Activated CD8-positive, alpha-beta memory T cell treated with anti-CD3 and anti-CD28 coated beads, Interleukin-2, amount 50 U/mL, for 24 hours (primary cell): Measurements from ENCODE around the gene NFKB2.
A peak's percentile ranks its signal among the peaks of the same experiment; 100 is the strongest.

Source experiments
- DNase-seq: peaks from one replicate; pipeline ENCODE4 v3.0.0-alpha.2; 2020; ENCODE audit errors: extremely low read depth

The NFKB2 gene

GRCh38 chr10:102408728-102409603, 13.5 kb downstream of the NFKB2 start:
- DNase-seq, result no peak

- no peak for DNase-seq
Observed at GRCh38 chr10:102409604-102410428, 14.3 kb downstream of the NFKB2 start.

GRCh38 chr10:102410429-102411073, 15.0 kb downstream of the NFKB2 start:
- no peak for DNase-seq

DNA sequence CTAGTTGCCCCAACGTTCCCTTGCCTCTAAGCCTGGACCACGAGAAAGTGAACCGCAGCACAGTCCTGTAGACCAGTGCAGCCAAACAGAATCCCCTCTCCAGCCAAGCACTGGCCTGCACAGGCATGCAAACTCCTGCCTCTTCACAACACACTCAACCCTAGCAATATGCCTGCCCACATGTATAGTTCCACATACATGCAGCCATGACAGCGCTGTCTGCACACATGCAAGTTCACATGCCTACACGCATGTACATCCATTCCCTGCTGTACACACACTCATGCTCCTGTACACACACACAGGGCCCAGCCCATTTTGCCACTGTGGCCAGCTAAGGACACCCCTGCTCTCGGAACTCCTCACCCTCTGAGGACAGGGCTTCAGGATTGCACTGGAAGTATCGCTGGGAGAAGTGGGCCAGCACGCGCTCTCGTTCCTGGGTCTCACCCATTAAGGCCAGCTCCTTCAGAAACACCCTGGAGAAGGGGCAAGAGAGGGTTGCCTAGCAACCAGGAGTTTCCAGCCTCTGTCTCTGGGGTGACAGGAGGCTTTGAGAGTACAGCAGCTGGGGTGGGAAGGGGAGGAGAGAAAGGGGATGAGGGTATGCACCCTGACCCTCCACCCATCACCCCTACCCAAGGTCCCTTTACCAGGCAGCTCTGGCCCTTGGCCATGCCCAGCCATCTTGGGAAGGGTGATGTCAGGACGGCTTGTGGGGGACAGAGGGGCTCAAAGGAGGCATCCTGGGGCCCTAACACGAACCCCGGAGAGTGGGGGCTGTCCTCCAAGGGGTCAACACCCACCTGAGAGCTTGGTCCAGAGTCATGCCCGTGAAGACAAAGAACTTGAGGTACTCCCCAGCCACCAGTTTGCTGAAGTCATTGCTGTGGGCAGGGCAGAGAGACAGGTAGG, 16.1 kb downstream of the NFKB2 start:
- DNase-seq, result no peak

GRCh38 chr10:102412293-102412692, 16.8 kb downstream of the NFKB2 start:
- no peak for DNase-seq

DNA sequence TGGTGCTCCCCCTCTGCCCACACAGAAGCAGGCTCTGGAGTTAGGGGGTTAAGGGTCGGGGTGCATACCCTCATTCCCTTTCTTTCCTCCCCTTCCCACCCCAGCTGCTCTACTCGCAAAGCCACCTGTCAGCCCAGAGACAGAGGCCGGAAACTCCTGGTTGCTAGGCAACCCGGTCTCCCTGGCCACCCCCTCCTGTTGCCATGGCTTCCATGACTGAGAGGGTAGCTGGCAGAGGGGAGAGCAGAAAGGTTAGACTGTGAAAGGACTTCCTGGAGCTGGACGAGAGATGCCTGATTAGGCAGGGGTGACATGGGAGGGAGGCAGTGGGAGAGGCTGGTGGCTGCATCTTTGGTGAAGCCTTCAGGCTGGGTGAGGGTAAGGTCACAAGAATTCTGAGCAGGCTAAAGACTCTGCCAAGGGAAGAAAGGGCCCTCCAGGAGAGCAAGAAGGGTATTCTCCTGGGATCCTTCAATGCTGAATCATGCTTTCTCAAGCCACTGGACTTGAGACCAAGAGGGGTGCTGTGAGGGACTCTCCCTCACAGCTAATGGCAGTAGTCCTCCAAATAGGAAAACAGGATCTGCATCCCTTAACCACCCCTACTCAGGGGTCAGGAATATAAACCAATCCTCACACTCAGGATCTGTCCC, 17.7 kb downstream of the NFKB2 start:
- no peak for DNase-seq

GRCh38 chr10:102413806-102414561, 18.5 kb downstream of the NFKB2 start:
- DNase-seq, result no peak

GRCh38 chr10:102414749-102415148, 19.2 kb downstream of the NFKB2 start:
- no peak for DNase-seq

DNA sequence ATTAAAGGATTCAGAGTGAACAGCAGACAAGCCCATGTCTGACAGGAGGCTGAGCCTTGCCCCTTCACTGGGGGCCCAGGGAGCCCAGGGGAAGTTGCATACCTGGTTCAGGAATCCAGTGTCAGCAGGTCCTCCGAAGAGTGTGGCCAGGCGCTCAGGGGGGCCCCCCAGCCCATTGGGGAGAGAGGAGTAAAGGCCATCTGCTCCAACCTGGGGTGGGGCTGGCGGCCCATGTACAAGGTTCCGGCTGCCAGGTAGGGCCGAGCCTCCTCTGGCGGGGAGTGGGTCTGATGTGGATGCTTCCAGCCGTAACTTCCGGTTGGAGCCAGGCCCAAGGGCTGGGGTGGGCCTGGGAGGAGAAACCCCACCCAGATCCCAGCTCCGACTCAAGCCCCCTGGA, 20.8 kb downstream of the NFKB2 start:
- DNase-seq, result no peak

GRCh38 chr10:102416695-102417094, 21.2 kb downstream of the NFKB2 start:
- DNase-seq, result no peak

GRCh38 chr10:102418622-102419268, 23.2 kb downstream of the NFKB2 start, which contains the start of gene PSD:
TSS of gene PSD (minus strand) at chr10:102418785. CDS start at chr10:102417038, 1,747 bp downstream.
- DNase-seq, result no peak

GRCh38 chr10:102419269-102420180, 24.0 kb downstream of the NFKB2 start:
- no peak for DNase-seq

GRCh38 chr10:102420181-102420713, 24.7 kb downstream of the NFKB2 start:
- no peak for DNase-seq

DNA sequence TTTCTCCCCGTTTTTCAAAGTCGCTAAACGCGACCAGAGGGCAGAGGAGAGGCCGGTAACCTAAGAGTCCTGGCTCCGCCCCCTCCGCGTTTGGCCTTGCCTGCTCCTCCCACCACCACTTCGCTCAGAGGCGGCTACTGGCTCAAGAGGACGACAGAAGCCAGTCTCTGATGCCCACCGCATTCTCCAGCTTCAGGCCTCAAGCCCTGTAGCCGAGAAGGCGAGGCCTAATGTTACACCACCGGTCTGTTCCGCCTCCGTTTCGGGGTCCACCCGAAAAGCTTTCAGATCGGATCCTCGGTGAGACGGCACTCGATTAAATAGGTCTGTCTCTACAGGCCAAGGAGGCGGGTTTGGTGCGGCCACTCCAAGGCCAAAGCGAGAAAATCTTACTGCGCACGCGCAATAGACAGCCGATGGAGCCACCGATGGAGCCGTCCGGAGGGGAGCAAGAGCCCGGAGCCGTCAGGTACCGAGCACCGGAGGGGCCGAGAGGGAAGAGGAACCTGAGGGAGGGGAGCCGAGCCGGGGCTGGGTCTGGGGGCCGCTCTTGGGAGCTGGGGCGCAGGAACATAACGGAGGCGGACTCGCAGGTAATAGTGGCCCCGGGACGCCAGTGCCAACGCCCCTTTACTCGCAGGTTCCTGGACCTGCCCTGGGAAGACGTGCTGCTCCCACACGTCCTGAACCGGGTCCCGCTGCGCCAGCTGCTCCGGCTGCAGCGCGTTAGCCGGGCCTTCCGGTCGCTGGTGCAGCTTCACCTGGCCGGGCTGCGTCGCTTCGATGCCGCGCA, 25.4 kb downstream of the NFKB2 start, which contains the start of gene FBXL15:
TSS of gene FBXL15 (plus strand) at position 123 of the 793 bp plus-strand sequence. CDS start at position 417, 294 bp downstream.
- peak; percentile 97 for DNase-seq

GRCh38 chr10:102421507-102421756, 25.9 kb downstream of the NFKB2 start:
- DNase-seq, result no peak

DNA sequence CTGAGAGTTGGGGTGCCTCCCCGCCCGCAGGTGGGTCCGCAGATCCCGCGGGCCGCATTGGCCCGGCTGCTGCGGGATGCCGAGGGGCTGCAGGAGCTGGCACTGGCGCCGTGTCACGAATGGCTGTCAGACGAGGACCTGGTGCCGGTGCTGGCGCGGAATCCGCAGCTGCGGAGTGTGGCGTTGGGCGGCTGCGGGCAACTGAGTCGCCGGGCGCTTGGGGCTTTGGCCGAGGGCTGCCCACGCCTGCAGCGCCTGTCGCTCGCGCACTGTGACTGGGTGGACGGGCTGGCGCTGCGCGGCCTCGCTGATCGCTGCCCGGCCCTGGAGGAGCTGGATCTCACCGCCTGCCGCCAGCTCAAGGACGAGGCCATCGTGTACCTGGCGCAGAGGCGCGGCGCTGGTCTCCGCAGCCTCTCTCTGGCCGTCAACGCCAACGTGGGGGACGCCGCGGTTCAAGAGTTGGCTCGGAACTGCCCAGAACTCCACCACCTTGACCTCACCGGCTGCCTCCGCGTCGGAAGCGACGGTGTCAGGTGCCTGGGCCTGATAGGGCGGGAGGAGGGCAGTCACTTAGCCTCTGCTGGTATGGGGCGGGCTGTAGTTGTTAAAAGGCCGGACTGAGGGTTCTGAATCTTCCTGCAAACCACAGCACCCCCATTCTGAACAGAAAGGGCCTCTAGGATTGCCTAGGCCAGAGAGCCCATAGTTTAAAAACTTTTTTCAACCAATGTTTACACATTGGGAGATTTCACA, 26.4 kb downstream of the NFKB2 start:
- DNase-seq, result no peak
